Lung (tissue), 12 donors: Measurements from ENCODE around the gene THOC6. TPM values are rescaled to one million over a fixed set of nuclear protein-coding genes. Genes with fewer than 3 reads are reported as not detected.
A peak's percentile ranks its signal among the peaks of the same experiment; 100 is the strongest.

Experiments
- ATAC-seq: fragments of 200-7000 bp; cut with Tn5 transposase; one replicate; pipeline ENCODE4 v1.9.1; 2020; ENCODE audit warnings: moderate number of reproducible peaks; ENCODE audit not compliant: insufficient read depth, low FRiP score
- DNase-seq, 3 donors: peaks; one replicate each; pipeline ENCODE4 v3.0.0-alpha.2; 2013 to 2017
- H3K27ac ChIP-seq, 2 donors: one replicate each; pipeline ENCODE4 v1.5.1; 2013; ENCODE audit warnings: mild to moderate bottlenecking in 2 of 2, moderate library complexity in 2 of 2, control low read depth in 1 of 2, inconsistent platforms in 1 of 2, low read depth in 1 of 2, low read length in 1 of 2
- H3K27me3 ChIP-seq, 3 donors: one replicate each; pipeline ENCODE4 v1.5.1; 2013; ENCODE audit warnings: low read length in 2 of 3; ENCODE audit not compliant: control insufficient read depth in 3 of 3, insufficient read depth in 3 of 3
- H3K36me3 ChIP-seq, 4 donors: one replicate each; pipeline ENCODE4 v1.5.1; 2013; ENCODE audit warnings: low read length in 4 of 4, mild to moderate bottlenecking in 1 of 4, moderate library complexity in 1 of 4; ENCODE audit not compliant: control insufficient read depth in 4 of 4, insufficient read depth in 4 of 4
- H3K4me1 ChIP-seq, 5 donors: one replicate each; pipeline ENCODE4 v1.5.1; 2013; ENCODE audit warnings: low read length in 5 of 5, mild to moderate bottlenecking in 2 of 5, moderate library complexity in 1 of 5; ENCODE audit not compliant: control insufficient read depth in 5 of 5, insufficient read depth in 5 of 5
- H3K4me3 ChIP-seq: one replicate; pipeline ENCODE4 v1.5.1; 2013; ENCODE audit warnings: mild to moderate bottlenecking, control low read depth, moderate library complexity
- H3K9ac ChIP-seq, 2 donors: one replicate each; pipeline ENCODE4 v1.5.1; 2013; ENCODE audit warnings: low read length in 2 of 2, control low read depth in 1 of 2; ENCODE audit not compliant: insufficient read depth in 1 of 2
- H3K9me3 ChIP-seq, 4 donors: one replicate each; pipeline ENCODE4 v1.5.1; 2013; ENCODE audit warnings: low read length in 3 of 4, mild to moderate bottlenecking in 1 of 4, moderate library complexity in 1 of 4; ENCODE audit not compliant: control insufficient read depth in 4 of 4, insufficient read depth in 3 of 4
- WGBS, 2 donors: extraction: QIAGEN DNeasy Blood & Tissue Kit; methylation state at CpG; one replicate each; pipeline ENCODE4 v1.1.7; 2013; 5-methylcytosine and 5-hydroxymethylcytosine counted together
- polyA plus RNA-seq, 2 donors: library from polyadenylated mRNA; stranded (reverse); fragments of 200-250 nt; gene quantifications; one replicate each; pipeline ENCODE4 v1.2.1, GENCODE V29; 2013
- total RNA-seq, 2 donors: library from RNA; depleted of rRNA in 1 of 2; stranded (reverse); fragments of >200 nt in 1 of 2; gene quantifications; one replicate each; pipeline ENCODE4 v1.2.1, GENCODE V29; 2014 to 2021
- TF ChIP-seq, protein P1 (sequence below): IDR thresholded peaks from 2 replicates; pipeline ENCODE4 v1.5.1; 2012; ENCODE audit warnings: mild to moderate bottlenecking; ENCODE audit errors: control extremely low read depth, extremely low read depth
- donor health status: control.
- donor health status: control.
- donor health status: Bipolar disorder and iron deficiency.
- donor health status: healthy.
- donor health status: DM: yes; HTN: yes; CAD: no.

The THOC6 gene
- total and polyA plus RNA-seq, 4 donors: 12.7 to 58.3 (median 40.0) TPM

- H3K36me3 ChIP-seq: no peaks in the 10 kb centered on the region
- peaks cover 0 to 30% (median 7%) of the 10 kb centered on the region in 5 donors for H3K4me1 ChIP-seq
- H3K9ac ChIP-seq: peak within 1 kb of the TSS; percentile 16 to 55
- ATAC-seq (peak; percentile 96), DNase-seq (peak; percentile 93 to 94 (median 93))
- 6 to 8% methylated on average over 76 to 91 of the region's 91 CpGs for WGBS, 2 donors
- H3K27me3 ChIP-seq: no peaks in the 10 kb centered on the region
- peak within 1 kb of the TSS; percentile 66 for H3K4me3 ChIP-seq
- H3K27ac ChIP-seq: peak within 1 kb of the TSS; percentile 78 to 92
- TF ChIP-seq, protein P1, sequence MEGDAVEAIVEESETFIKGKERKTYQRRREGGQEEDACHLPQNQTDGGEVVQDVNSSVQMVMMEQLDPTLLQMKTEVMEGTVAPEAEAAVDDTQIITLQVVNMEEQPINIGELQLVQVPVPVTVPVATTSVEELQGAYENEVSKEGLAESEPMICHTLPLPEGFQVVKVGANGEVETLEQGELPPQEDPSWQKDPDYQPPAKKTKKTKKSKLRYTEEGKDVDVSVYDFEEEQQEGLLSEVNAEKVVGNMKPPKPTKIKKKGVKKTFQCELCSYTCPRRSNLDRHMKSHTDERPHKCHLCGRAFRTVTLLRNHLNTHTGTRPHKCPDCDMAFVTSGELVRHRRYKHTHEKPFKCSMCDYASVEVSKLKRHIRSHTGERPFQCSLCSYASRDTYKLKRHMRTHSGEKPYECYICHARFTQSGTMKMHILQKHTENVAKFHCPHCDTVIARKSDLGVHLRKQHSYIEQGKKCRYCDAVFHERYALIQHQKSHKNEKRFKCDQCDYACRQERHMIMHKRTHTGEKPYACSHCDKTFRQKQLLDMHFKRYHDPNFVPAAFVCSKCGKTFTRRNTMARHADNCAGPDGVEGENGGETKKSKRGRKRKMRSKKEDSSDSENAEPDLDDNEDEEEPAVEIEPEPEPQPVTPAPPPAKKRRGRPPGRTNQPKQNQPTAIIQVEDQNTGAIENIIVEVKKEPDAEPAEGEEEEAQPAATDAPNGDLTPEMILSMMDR: no peak
- no peaks in the 10 kb centered on the region for H3K9me3 ChIP-seq
Measured at GRCh38 chr16:2980227-2981176, 43.3 kb upstream of the THOC6 start, which contains the start of gene PKMYT1. Gene PKMYT1 (minus strand): TSS chr16:2980446. CDS start chr16:2979657, 789 bp downstream.

DNA sequence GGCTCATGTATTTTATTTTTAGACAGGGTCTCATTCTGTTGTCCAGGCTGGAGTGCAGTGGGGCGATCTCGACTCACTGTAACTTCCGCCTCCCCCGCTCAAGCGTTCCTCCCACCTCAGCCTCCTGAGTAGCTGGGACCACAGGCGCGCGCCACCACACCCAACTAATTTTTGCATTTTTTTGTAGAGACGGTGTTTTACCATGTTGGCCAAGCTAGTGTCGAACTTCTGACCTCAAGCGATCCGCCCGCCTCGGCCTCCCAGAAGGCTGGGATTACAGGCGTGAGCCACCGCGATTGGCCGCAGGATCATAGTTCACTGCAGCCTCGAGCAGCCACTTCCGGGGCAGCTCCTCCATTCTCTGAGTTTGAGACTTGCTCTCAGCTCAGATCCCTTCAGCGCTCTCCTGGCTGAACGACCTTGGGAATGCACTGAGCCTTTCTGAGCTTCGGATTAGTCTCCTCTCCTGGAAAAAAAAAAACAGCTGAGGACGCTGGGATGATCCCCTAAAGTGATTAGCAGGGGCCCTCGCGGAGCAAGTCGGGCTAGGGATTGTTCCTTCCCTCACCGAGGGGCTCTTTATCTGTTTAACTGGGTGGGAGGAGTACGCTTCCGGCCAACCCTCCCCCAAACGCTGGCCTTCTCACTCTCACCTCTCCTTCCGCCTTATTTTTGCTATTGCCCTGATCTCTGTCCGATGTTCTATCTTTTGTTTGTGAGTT lies 42.5 kb upstream of the THOC6 start:
- no peak for DNase-seq
- TF ChIP-seq, protein P1: no peak
- Histone ChIP-seq H3K9me3 (no peaks in the 10 kb centered on the region), H3K27me3 (no peaks in the 10 kb centered on the region), H3K4me1 (peaks cover 0 to 33% (median 10%) of the 10 kb centered on the region in 5 donors), H3K27ac (no peak overlapping the region), H3K36me3 (no peaks in the 10 kb centered on the region), H3K9ac (no peak overlapping the region), H3K4me3 (no peak overlapping the region)
- 63 to 64% methylated on average over 33 of the region's 33 CpGs for WGBS, 2 donors
- no peak for ATAC-seq

DNA sequence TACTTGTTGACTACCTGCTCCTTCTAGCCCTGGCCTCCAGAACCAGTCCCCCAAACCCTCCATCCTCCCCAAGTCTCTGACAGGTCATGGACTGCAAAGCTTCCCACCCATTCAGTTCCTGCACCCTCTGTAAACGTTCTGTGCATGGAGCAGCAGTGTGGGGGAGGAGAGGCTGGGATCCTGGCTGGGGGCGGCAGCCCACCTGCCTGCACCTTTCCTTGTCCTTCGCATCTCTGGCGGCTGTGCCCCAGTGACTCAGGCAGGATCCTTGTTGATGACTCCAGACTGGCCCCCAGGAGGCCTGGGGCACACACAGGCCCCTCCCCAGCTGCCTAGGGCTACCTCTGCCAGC lies 42.0 kb upstream of the THOC6 start:
- DNase-seq: no peak
- peaks cover 0 to 38% (median 10%) of the 10 kb centered on the region in 5 donors for H3K4me1 ChIP-seq
- no peaks in the 10 kb centered on the region for H3K27me3 ChIP-seq
- H3K36me3 ChIP-seq: no peaks in the 10 kb centered on the region
- no peak for ATAC-seq
- 76 to 79% methylated on average over 4 of the region's 4 CpGs for WGBS, 2 donors
- no peak overlapping the region for H3K27ac ChIP-seq
- TF ChIP-seq, protein P1: no peak
- no peaks in the 10 kb centered on the region for H3K9me3 ChIP-seq
- no peak overlapping the region for H3K9ac ChIP-seq
- no peak overlapping the region for H3K4me3 ChIP-seq
